ENCODE data around the gene PHF14. TPM values are rescaled to one million over a fixed set of nuclear protein-coding genes. Genes with fewer than 3 reads are reported as not detected.

Gene PHF14
- polyA plus RNA-seq, 1 donor from 2014 or later = 11.9 TPM

GRCh38 chr7:11109659-11110058, 136.0 kb downstream of the PHF14 start:
- Mint-ChIP-seq H3K4me3 (no peak overlapping the region), H3K9me3 (no peaks in the 10 kb centered on the region), H3K27me3 (no peaks in the 10 kb centered on the region), H3K4me1 (peaks cover 0 to under 1% (median 0%) of the 10 kb centered on the region in 3 donors), H3K36me3 (peaks cover 8% of the 10 kb centered on the region), H3K27ac (no peak overlapping the region)

- H3K4me3 Mint-ChIP-seq = peak overlapping the region in 1 of 4 donors; percentile 60
- no peaks in the 10 kb centered on the region for H3K9me3 Mint-ChIP-seq
These were observed 146.5 kb downstream of the PHF14 start for GRCh38 chr7:11120068-11120664.

GRCh38 chr7:11120675-11121220, 147.1 kb downstream of the PHF14 start:
- Mint-ChIP-seq H3K27ac (no peak overlapping the region), H3K4me1 (peaks cover 0 to 3% (median 0%) of the 10 kb centered on the region in 3 donors), H3K36me3 (peaks cover 9% of the 10 kb centered on the region), H3K9me3 (no peaks in the 10 kb centered on the region), H3K4me3 (no peak overlapping the region), H3K27me3 (no peaks in the 10 kb centered on the region)

More at GRCh38 chr7:11120068-11120664, 146.5 kb downstream of the PHF14 start:
- H3K4me1 Mint-ChIP-seq = peaks cover 0 to 3% (median 0%) of the 10 kb centered on the region in 3 donors
- H3K36me3 Mint-ChIP-seq = peaks cover 7% of the 10 kb centered on the region
- H3K27ac Mint-ChIP-seq = no peak overlapping the region
- no peaks in the 10 kb centered on the region for H3K27me3 Mint-ChIP-seq

GRCh38 chr7:11124856-11125559, 151.3 kb downstream of the PHF14 start:
- Mint-ChIP-seq H3K4me3 (no peak overlapping the region), H3K4me1 (peaks cover 2 to 13% (median 7%) of the 10 kb centered on the region in 3 donors), H3K27ac (no peak overlapping the region), H3K27me3 (no peaks in the 10 kb centered on the region), H3K9me3 (no peaks in the 10 kb centered on the region), H3K36me3 (peaks cover 11% of the 10 kb centered on the region)

DNA sequence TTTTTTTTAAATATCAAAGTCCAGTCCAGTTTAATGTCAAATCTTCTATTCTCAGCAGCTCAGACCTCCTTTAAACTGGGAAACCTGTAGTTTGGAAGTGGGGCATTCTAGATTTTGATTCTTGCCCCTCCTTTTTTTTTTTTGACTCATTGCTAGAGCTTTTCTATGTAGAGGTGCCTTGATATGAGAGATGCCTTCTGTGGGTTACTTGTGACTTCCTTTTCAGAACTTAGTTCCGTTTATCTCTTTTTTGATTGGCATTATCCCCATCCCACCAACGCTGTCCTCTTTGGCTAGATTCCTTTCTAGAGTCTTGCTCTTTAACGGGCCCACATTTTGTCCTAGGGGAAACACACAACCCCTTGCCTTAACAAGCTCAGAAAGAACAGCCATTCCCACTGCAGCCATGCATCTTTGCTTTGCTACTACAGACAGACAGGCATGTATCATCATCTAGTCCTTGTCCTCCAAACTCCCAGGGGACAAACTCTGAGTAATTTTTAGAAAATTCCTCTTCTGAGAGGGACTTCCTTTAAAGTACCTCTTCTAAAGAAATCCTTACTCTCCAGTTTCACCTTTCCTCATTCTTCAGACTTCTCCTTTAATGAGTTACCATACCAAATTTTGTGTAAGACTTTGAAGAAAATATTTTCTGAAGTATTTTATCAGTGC, 153.6 kb downstream of the PHF14 start:
- H3K4me1 Mint-ChIP-seq = peaks cover 2 to 13% (median 4%) of the 10 kb centered on the region in 3 donors
- peaks cover 14% of the 10 kb centered on the region for H3K36me3 Mint-ChIP-seq
- no peaks in the 10 kb centered on the region for H3K27me3 Mint-ChIP-seq
- H3K27ac Mint-ChIP-seq = no peak overlapping the region
- H3K9me3 Mint-ChIP-seq = no peaks in the 10 kb centered on the region
- H3K4me3 Mint-ChIP-seq = no peak overlapping the region

GRCh38 chr7:11127988-11128387, 154.3 kb downstream of the PHF14 start:
- Mint-ChIP-seq H3K4me1 (peaks cover 2 to 13% (median 4%) of the 10 kb centered on the region in 3 donors), H3K27me3 (no peaks in the 10 kb centered on the region), H3K4me3 (no peak overlapping the region), H3K9me3 (no peaks in the 10 kb centered on the region), H3K36me3 (peaks cover 14% of the 10 kb centered on the region), H3K27ac (no peak overlapping the region)

DNA sequence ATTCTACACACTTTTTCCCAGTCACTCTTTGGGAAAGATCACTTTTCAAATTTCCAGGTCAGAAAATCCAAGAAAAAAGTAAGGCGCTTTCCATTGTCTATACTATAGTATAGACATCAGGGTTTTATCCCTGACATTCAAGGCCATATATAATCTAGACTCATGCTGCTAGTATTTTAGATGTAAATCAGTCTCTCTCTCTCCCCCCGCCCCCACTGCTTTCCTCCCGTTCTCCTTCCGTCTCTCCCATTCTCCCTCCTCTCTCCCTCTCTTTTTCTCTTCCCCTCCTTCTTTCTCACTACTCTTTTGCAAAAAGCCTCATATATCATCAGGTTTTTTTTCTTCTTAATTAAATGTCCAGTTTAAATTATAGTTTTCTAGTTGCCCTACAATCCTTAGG, 154.8 kb downstream of the PHF14 start:
- no peaks in the 10 kb centered on the region for H3K27me3 Mint-ChIP-seq
- H3K4me3 Mint-ChIP-seq = no peak overlapping the region
- H3K4me1 Mint-ChIP-seq = peaks cover 2 to 13% (median 4%) of the 10 kb centered on the region in 3 donors
- H3K27ac Mint-ChIP-seq = no peak overlapping the region
- H3K9me3 Mint-ChIP-seq = no peaks in the 10 kb centered on the region
- peaks cover 14% of the 10 kb centered on the region for H3K36me3 Mint-ChIP-seq

DNA sequence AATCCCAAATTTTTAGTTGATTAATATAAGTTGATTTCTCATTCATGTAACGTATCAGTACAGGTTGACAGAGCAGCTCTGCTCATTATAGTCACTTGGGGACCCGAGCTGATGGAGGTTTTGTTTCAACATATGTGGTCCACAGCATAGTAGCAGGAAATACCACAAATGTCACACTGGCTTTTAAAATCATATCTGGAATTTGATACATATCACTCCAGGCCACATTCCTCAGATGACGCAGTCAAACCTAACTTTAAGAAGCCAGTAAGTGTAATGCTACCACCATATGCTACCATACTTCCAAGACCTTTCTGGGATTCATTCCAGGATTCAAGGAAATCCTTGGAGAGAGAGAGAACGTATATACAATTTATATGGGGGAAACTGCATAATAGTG, 156.3 kb downstream of the PHF14 start:
- peaks cover 14% of the 10 kb centered on the region for H3K36me3 Mint-ChIP-seq
- no peak overlapping the region for H3K27ac Mint-ChIP-seq
- H3K27me3 Mint-ChIP-seq = no peaks in the 10 kb centered on the region
- peaks cover 2 to 13% (median 4%) of the 10 kb centered on the region in 3 donors for H3K4me1 Mint-ChIP-seq
- H3K4me3 Mint-ChIP-seq = no peak overlapping the region
- no peaks in the 10 kb centered on the region for H3K9me3 Mint-ChIP-seq

DNA sequence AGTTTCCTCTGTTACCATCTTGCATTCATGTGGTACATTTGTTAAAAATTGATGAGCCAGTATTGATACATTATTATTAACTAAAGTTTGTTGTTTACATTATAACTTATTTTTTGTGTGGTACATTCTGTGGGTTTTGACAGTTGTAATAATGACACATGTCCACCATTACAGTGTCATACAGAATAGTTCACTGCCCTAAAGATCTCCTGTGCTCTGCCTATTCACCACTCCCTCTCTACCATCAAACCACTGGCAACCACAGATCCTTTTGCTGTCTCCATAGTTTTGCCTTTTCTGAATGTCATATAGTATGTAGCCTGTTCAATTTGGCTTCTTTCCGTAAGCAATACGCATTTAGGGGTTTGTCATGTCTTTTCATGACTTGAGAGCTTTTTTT, 156.9 kb downstream of the PHF14 start:
- H3K27me3 Mint-ChIP-seq = no peaks in the 10 kb centered on the region
- H3K4me3 Mint-ChIP-seq = no peak overlapping the region
- H3K27ac Mint-ChIP-seq = no peak overlapping the region
- no peaks in the 10 kb centered on the region for H3K9me3 Mint-ChIP-seq
- peaks cover 11% of the 10 kb centered on the region for H3K36me3 Mint-ChIP-seq
- H3K4me1 Mint-ChIP-seq = peaks cover 2 to 13% (median 4%) of the 10 kb centered on the region in 3 donors

DNA sequence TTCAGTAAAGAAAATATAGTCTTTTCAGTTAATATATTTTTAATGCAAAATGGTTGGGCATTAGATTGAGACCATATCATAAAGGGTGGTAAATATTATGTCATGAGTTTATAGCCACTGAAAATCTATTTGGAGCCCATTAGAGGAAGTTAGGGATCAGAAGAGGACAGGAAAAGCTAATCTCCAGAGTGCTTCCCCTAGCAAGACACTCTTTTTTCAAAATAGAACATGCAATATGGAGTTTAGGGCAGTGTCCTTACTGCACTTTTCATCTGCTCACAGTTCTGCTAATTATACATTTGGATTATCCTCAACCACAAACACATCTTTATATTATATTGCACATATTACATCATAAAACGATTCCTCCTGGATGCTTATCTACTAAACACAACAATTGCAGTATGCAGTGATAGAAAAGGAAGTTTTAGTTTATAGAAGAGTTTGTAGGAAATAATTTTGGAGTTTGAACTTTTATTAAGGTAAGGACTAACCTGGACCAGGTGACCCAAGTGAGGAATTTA, 159.8 kb downstream of the PHF14 start:
- Mint-ChIP-seq H3K36me3 (peaks cover 12% of the 10 kb centered on the region), H3K4me1 (peaks cover 0 to 5% (median 0%) of the 10 kb centered on the region in 3 donors), H3K4me3 (no peak overlapping the region), H3K27me3 (no peaks in the 10 kb centered on the region), H3K27ac (no peak overlapping the region), H3K9me3 (no peaks in the 10 kb centered on the region)

DNA sequence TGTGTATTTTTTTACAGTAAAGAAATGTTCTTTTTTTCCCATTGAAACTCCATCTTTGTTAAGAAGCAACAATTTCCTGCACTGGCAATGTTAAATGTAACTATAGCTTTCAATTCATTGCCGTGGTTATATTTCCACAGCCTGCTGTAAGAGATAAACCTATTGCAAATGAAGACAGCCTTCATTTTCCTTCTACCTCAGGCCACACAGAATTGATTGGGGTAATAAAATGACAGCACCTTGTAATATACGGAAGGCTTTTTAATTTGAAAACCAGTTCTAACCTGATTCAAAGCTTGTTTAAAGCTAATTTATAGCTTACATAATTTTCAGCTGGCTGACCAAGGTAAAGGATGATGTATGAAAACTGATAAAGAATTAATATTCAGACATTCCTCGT, 161.9 kb downstream of the PHF14 start:
- no peak overlapping the region for H3K4me3 Mint-ChIP-seq
- H3K27me3 Mint-ChIP-seq = no peaks in the 10 kb centered on the region
- no peak overlapping the region for H3K27ac Mint-ChIP-seq
- peaks cover 0 to 4% (median 0%) of the 10 kb centered on the region in 3 donors for H3K4me1 Mint-ChIP-seq
- peaks cover 12% of the 10 kb centered on the region for H3K36me3 Mint-ChIP-seq
- no peaks in the 10 kb centered on the region for H3K9me3 Mint-ChIP-seq

DNA sequence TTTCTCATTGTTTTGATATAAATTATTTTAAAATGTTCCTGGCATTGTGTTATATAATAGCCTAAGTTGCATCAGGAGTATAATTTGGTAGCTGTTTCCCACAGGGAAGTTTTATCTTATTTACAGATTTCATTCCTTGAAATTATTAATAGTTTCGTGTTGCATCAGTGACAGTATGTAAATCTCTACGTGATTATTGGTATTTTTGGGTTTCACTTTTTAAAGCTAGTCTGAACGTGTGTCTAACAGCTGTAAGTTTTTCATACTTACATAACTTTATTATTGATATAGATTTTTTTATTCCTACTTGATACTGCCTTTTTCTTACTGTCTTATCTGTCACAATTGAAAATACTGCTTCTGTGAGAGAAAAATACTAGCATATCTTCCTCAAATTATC, 167.9 kb downstream of the PHF14 start:
- Mint-ChIP-seq H3K4me3 (no peak overlapping the region), H3K4me1 (peaks cover 0 to 4% (median 3%) of the 10 kb centered on the region in 3 donors), H3K9me3 (no peaks in the 10 kb centered on the region), H3K27me3 (no peaks in the 10 kb centered on the region), H3K27ac (no peak overlapping the region), H3K36me3 (peaks cover 5% of the 10 kb centered on the region)

GRCh38 chr7:11153694-11154093, 180.0 kb downstream of the PHF14 start:
- no peaks in the 10 kb centered on the region for H3K4me1 Mint-ChIP-seq
- no peak overlapping the region for H3K27ac Mint-ChIP-seq
- H3K27me3 Mint-ChIP-seq = no peaks in the 10 kb centered on the region
- H3K9me3 Mint-ChIP-seq = no peaks in the 10 kb centered on the region
- no peak overlapping the region for H3K4me3 Mint-ChIP-seq
- H3K36me3 Mint-ChIP-seq = peaks cover 2% of the 10 kb centered on the region

GRCh38 chr7:11155883-11156282, 182.2 kb downstream of the PHF14 start:
- Mint-ChIP-seq H3K27ac (no peak overlapping the region), H3K4me1 (no peaks in the 10 kb centered on the region), H3K4me3 (no peak overlapping the region), H3K9me3 (no peaks in the 10 kb centered on the region), H3K27me3 (no peaks in the 10 kb centered on the region), H3K36me3 (peaks cover 4% of the 10 kb centered on the region)

DNA sequence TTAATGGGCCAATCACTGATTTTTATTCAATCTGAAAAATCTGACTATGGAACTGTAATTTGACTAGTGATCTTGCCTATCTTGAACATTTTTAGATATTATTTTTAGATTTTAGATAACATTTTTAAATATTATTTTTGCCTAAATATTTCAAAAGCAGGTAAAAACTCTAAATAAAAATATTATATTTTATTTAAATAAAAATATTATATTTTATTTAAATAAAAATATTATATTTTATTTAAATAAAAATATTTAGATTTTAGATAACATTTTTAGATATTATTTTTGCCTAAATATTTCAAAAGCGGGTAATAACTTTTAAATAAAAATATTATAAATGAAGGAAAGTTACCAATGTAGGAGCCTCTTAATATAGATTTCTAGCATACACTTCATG, 187.8 kb downstream of the PHF14 start:
- Mint-ChIP-seq H3K27me3 (no peaks in the 10 kb centered on the region), H3K4me3 (no peak overlapping the region), H3K9me3 (no peaks in the 10 kb centered on the region), H3K27ac (no peak overlapping the region), H3K4me1 (no peaks in the 10 kb centered on the region), H3K36me3 (peaks cover 11% of the 10 kb centered on the region)

Measured in IgD-negative memory B cell (primary cell).